ENCODE measurements around the gene UBL4A.

DNA sequence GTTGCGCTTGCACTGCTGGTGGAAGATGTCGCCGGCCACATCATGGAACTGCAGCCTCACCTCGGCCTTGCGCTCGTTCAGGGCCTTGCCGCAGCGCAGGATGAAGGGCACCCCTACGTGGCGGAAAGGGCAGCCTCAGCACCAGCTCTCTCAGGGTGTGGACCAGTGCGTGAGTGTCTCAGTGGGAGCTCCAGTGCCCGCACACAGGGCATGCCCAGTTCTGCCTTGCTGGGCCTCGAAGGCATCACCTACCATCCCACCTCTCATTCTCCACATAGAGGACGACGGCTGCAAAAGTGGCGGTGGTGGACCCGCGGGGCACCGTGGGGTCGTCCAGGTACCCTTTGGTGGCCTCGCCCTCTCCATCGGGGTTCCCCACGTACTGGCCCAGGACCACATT, 46.3 kb upstream of the UBL4A start:
- TF ChIP-seq, protein P1, sequence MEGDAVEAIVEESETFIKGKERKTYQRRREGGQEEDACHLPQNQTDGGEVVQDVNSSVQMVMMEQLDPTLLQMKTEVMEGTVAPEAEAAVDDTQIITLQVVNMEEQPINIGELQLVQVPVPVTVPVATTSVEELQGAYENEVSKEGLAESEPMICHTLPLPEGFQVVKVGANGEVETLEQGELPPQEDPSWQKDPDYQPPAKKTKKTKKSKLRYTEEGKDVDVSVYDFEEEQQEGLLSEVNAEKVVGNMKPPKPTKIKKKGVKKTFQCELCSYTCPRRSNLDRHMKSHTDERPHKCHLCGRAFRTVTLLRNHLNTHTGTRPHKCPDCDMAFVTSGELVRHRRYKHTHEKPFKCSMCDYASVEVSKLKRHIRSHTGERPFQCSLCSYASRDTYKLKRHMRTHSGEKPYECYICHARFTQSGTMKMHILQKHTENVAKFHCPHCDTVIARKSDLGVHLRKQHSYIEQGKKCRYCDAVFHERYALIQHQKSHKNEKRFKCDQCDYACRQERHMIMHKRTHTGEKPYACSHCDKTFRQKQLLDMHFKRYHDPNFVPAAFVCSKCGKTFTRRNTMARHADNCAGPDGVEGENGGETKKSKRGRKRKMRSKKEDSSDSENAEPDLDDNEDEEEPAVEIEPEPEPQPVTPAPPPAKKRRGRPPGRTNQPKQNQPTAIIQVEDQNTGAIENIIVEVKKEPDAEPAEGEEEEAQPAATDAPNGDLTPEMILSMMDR (conservative IDR thresholded peaks at IDR 0.05; ENCODE audit: low read depth, low read length), result no peak
- no peak for TF ChIP-seq EZH2 (IDR thresholded peaks at IDR 0.05; ENCODE audit: borderline replicate concordance, low read depth, low read length, poor library complexity, severe bottlenecking)

All from A673 (cell line).